ENCODE data around the gene MEG3.

GRCh38 chr14:100887728-100888335, 61.9 kb downstream of the MEG3 start:
- TF ChIP-seq, protein P1, sequence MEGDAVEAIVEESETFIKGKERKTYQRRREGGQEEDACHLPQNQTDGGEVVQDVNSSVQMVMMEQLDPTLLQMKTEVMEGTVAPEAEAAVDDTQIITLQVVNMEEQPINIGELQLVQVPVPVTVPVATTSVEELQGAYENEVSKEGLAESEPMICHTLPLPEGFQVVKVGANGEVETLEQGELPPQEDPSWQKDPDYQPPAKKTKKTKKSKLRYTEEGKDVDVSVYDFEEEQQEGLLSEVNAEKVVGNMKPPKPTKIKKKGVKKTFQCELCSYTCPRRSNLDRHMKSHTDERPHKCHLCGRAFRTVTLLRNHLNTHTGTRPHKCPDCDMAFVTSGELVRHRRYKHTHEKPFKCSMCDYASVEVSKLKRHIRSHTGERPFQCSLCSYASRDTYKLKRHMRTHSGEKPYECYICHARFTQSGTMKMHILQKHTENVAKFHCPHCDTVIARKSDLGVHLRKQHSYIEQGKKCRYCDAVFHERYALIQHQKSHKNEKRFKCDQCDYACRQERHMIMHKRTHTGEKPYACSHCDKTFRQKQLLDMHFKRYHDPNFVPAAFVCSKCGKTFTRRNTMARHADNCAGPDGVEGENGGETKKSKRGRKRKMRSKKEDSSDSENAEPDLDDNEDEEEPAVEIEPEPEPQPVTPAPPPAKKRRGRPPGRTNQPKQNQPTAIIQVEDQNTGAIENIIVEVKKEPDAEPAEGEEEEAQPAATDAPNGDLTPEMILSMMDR (IDR thresholded peaks at IDR 0.05), result no peak
- TF ChIP-seq EP300 (IDR thresholded peaks at IDR 0.05), result no peak
- TF ChIP-seq POLR2A (IDR thresholded peaks at IDR 0.05), result no peak
- no peak for TF ChIP-seq POLR2AphosphoS5 (IDR thresholded peaks at IDR 0.05)

Measured in suprapubic skin (tissue), 4 donors.